GM18867 (cell line): ENCODE measurements around the gene KCNT1.

Source experiments
- ATAC-seq: cut with Tn5 transposase; IDR thresholded peaks from one replicate; pipeline ENCODE4 v1.9.1; 2021; ENCODE audit warnings: mild to moderate bottlenecking, moderate library complexity; ENCODE audit not compliant: unreplicated experiment

The KCNT1 gene

DNA sequence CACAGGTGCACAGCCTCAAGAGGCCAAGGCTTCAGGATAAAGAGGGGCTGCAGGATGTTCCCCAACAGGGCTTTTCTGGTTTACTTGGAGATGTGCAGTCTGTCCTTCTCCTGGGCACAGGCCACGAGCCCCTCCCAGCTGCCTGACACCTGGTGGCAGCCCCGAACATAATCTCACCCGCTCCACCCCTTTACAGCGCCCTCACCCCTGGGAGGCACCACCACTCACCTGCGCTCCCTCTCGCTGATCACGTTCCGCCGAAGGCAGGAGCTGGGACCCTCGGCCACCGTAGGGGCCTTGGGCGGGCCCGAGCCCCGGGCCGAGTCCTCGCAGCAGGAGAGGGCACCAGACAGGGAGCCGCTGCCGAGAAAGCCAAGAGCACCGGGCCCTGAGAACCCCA, 3.2 kb upstream of the KCNT1 start:
- ATAC-seq: no peak

DNA sequence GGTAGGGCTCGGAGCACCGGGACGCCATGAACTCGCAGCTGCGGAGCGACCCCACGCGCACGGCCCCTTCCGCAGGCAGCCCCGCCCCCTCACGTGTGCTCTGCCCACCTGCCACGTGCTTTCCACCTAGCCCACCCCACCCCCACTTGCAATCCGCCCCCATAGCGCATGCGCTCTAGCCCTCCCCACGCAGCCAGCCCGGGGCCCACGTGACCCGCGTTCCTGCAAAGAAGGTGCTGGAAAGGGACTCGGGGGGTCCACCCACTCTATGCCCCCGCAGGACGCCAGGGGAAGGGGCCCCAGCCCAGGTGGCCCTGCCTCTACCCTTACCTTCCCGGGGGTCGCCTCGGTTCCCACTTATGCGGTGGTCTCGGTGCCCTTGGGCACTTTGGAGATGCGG, 2.5 kb upstream of the KCNT1 start, which contains the start of gene SOHLH1:
Gene SOHLH1 (minus strand): TSS at position 42 of the 400 bp plus-strand sequence. CDS start 14 bp downstream, at position 28.
- ATAC-seq: no peak

DNA sequence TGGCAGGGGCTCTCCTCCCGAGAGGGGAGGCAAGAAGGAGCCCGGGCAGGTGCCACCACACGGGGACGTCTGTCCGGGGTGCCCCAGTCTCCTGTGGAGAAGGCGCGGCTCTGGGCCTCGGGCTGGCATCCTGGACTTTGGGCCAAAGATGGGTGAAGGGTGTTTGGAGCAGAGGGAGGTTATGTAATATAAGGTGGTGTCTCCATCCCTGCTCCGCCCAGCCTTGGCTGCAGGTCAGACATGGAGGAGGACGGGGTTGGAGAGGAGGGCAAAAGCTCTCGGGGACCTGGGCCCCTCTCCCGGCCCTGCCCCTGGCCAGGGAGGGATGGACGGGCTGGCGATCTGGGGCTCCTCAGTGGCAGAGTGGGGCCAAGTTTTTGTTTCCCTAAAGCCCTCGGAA, 1.5 kb upstream of the KCNT1 start:
- no peak for ATAC-seq

DNA sequence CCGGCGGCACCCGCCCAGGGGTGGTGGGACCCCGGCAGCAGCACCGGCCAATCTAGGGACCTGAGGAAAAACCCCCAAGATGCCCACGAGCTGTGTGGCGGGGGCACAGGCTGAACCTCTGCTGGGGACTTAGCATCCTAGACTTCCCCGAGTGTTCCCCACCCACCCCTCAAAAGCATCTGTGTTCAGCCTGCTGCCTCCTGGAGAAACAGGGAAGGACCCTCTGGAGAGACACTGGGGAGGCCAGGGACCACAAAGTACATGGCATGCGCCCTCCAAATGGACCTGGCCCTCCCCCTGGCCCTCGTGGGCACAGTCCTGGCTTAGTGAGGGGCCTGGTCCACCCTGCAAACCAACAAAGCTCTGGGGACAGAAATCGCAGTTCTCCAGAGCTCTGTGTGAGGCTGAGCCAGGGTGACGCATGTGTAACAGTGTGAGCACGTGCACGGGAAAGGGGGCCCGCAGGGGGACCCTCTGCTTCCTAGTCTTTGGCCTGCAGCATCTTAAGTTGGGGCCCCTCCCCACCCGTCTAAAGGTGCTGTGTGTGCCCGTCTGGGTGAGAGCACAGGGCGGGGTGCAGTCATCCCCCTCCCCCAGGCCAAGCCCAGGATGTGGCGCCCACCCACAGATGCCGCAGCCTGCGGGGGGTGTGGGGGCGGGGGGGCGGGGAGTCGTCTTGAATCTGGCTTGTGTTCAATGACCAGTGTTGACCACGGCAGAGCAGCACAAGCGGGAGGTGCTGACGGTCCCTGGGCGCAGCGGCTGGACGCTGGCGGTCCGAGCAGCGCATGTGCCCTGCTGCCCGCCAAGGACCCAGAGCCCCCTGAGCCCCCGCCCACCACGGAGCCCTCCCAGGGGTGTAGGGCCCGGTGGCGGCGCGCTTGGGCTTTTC, 672 bp upstream of the KCNT1 start:
- ATAC-seq: no peak

DNA sequence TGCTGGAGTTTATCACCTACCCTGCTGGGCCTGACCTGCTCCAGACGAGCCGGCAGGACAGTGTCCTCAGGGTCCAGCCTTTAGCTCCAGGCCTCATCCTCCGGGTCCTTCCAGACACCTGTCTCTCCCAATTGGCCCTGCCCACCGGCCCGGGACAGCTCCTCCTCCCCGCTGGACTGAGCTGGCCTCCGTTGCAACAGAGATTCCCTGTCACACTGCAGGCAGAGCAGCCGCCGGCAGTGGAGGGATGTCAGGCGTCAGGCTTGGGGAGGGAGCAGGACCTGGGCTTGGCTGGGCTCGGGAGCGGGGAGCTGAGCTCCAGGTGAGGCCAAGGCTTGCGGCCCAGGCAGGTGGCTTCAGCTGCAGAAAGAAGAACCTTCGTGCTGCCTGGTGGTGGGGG, 1.7 kb downstream of the KCNT1 start:
- ATAC-seq: no peak

DNA sequence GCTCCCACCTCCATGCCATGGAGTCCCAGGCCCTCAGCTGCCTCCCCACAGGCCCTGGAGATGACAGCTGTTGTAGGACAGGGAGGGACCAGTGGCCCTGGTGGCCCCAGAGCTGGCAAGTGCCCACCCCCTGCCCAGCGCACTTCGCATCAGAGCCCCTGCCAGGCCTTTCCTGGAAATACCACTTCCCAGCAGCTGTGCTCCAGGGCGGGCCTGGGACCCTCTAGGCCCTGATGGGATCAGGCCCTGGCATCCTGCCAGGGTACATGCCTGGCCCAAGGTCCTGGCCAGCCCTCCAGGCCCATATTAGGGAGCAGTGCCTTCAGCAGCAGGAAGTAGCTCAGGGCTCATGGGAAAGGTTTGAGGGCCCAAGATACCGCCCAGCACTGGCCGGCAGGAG, 2.5 kb downstream of the KCNT1 start:
- no peak for ATAC-seq

DNA sequence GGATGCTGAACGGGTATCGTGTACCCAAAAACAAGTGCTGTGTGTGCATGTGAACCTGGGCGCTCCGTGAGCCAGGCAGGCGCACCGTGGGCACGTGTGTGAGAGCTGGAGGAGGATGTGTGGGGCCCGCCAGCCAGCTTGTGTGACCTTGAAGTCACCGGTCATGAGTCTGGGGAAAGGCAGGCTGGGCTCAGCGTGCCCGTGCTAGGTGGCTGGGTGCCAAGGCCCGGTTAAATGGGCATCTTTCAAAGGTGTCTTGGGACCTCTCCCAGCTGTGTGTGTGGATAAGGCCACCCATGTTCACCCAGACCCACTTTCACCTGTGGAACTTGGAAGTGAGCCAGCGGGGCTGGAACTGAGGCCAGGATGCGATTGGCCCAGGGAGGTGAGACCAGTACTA, 3.4 kb downstream of the KCNT1 start:
- no peak for ATAC-seq

DNA sequence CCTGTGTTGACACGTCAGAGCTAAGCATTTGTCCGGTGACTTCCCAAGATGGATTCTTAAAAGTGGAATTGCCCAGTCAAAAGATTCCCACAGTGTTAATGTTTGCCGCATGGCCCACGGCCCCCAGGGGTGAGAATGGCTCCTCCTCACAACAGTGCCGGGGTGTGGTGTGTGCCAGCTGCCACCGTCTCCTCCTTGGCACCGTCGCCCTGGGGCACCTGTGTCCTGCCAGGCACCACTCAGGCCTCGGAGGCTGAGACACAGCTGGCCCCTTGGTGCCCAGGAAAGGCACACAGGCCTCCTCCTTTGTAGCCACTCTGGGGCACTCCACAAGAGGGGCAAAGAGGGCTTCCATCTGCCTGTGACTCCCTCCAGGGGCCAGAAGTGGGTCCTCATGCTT, 4.3 kb downstream of the KCNT1 start:
- ATAC-seq: no peak

DNA sequence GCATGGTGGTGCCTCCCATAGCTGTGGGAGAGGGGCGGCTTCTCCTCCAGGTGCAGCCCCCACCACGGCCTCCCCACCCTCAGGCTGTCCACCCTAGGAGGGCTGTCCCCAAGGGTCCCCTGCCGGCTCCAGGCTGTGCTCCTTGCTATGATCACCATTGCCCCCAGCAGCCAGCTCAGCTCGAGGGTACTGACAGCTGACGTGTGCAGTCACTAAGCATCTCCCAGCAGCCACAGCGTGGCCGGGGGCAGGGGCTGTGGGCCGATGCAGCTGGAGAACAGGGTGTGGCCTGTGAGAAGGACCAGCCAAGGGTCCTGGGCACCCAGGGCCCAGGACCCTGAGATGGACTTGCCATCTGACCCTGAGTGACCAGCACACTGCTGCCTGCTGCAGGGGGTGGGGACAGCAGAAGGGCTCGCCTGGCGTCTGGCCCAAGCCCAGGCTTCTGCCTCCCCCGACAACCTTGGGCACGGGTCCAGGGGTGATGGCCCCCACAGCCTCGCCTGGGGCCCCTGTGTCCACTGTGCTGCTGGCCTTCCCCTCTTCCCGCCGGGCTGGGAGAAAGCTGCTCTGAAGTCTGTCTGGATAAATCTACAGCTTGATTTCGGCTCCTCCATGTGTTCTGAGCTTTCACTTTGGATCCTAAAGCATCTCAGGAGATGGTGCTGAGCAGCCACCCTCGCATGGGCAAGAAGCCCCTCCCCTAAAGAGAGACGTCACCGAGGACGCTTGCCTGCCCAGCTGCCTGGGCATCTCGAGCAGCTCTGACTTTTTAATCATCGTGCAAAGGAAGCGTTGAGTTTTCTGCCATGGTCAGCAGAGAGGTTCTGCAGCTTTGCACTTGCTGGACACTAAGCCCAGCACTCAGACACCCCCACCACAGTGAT, 5.5 kb downstream of the KCNT1 start:
- ATAC-seq: no peak

DNA sequence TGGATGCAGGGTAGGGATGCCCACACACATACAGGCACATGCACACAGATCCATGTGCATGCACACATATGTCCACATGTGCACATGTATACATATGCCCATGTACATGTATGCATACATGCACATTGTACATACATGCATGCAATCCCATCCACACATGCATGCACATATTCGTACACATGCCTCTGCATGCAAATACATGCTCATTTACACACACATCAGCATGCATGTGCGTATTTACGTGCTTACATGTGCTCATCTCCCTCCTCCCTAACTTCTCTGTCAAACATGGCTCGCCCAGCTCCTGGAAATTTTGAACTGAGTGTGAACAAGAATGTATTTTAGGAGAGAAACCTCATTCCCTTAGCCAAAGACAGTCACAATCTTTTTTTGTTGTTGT, 6.2 kb downstream of the KCNT1 start:
- no peak for ATAC-seq

DNA sequence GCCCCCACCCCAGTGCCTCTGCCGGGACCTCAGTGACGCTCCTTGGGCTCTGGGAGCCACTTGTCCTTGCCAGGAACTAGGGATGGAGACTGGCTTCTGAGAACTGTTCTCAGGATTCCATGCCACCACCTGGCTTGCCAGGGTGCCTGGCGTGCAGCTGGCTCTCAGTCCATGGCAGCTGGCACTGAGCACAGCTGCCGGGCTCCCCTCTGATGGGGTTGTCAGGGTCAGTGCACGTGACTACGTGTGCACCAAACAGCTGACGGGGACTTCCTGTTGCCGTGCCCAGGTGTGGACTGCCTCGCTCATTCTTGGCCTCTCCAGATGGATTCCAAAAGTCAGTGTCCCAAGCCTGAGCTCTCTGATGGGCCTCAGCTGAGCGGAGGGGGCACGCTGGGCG, 9.4 kb downstream of the KCNT1 start:
- no peak for ATAC-seq

DNA sequence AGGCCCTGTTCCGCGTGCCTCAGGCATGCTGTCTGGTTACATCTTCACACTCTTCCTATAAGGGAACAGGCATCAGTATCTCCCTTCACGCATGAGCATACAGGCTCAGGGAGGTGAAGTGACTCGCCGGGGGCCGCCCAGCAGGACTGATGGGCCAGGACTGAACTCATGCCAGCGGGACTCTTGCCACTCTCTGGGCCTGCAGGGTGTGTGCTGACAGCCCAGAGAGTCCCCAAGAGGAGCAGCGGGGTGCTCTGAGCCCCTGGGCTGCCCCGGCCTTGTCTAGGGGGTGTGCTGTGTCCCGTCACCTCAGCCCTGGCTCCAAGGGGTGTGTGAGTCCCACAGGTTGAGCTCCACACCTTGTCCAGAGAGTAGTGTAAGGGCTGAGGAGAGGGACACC, 9.9 kb downstream of the KCNT1 start:
- ATAC-seq: no peak

DNA sequence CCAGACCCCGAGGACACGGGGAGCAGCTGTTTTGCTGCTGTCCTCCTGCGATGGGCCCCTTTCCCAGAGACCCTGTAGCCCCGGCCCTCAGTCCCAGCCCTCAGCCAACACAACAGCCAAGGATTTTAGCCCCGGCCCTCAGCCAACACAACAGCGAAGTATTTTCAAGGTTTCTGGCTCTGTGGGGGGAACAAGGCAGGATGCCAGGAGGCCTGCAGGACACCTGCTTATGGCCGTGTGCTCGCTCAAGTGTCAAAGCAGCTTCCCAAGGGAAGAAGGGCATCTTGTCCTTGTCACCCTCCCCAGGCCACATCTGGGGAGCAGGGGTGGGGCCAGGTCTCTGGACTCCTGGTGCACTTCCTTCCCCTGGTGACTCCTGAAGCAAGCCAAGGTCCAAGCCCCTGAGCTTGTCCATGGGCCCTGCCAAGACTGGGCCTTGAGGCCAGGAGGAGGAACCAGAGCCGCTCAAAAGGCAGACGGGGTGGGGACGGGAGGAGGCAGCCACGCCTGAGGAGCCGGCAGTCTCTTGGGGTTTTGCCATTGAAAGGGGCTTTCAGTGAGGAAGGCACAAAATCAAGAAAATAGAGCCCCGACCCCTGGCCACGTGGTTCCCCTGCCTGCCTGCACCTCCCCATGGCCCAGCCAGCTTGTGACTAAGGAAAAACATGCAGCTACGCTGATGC, 10.8 kb downstream of the KCNT1 start:
- no peak for ATAC-seq

DNA sequence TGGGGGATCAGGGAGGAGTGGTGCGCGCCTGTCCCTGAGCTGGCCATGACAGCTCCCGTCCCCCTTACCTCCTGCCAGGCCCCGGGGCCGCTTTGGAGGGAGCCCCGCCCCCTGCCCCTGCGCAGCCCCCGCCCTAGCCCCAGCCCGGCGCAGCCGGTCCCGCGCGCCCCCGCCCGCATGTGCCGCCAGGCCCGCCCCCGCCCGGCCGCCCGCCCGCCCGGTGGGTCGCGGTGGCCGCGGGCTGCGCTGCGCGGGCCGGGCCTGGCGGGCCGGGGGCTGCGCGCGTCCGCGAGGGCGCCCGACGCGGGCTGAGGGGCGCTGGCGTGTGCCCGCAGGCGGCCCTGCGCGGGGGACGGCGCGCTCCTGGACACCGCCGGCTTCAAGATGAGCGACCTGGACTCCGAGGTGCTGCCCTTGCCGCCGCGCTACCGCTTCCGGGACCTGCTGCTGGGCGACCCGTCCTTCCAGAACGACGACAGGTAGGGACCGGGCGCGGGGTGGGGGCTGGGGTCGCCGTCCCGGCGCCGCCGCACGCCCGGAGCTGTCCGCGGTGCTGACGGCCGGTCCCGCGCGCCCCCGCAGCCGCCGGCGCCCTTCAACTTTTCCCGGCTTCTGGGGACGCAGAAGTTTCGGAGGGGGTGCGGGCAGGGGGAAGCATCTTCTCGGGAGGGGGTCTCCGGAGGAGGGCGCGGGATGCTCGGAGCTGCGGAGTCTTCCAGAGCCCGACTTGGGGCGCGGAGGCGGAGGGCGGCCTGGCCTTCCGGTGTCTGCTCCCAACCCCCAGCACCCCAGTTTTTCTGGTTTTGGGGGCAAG, 12.5 kb downstream of the KCNT1 start:
- no peak for ATAC-seq

DNA sequence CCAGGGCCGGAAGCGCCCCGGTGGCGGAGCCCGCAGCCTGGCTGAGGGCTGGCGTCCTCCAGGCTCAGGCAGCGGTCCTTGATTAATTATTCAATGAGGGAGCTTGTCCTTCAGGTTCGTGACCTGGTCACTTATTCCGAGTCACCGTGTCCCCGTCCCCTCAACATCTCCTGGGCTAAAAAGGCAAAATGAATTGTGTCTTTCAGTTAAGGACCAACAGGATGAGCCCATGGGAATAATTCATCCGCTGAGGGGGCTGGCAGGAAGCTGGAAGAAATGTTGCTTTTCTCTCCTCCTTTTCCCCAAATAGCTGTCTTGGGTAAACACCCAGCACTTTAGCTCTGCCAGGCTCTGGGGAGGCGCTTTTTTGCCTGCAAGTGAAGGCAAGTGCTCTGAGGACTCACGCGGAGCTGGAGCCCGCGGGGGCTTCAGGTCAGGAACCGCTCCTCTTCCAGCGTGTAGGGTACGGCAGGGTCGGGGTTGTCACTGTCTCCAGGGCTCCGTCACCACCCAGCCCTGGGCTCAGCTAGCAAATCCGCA, 13.1 kb downstream of the KCNT1 start:
- ATAC-seq: no peak

DNA sequence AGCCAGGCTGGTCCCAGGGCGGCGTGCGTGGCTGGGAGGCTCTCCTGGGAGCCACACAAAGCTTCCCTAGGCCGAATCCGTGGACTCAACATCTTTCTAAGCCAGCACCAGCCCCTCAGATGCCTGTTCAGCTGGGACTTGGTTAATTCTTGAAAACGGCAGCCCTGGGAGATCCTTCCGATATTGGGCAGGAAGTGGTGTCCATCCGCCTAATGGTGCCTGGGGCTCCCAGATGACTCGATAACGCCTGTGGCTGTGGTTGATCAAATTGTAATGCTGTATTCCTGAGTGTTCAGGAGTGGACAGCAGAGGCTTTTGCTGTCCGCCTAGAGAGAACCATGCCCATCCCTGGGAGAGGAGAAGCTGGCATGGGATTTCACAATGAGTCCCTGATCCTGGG, 14.1 kb downstream of the KCNT1 start:
- ATAC-seq: no peak

DNA sequence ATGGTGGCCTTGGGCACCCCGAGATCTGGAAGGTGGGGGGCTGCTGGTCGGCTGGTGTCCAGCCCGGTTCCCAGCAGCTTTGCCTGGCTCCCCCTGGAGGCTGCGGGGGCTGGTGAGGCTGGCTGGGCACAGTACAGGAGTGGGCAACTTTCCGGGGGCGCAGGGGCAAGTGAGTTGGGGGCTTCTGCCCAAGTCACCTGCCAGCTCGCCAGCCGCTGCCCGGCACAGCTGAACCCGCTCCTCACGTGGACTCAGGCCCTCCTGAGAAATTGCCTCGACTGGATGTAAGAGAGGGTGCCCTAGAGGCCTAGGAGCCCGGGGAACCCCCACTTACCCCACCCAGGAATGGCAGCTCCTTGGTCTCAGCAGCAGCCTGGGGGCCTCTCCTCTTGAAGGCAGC, 15.4 kb downstream of the KCNT1 start:
- ATAC-seq: no peak

DNA sequence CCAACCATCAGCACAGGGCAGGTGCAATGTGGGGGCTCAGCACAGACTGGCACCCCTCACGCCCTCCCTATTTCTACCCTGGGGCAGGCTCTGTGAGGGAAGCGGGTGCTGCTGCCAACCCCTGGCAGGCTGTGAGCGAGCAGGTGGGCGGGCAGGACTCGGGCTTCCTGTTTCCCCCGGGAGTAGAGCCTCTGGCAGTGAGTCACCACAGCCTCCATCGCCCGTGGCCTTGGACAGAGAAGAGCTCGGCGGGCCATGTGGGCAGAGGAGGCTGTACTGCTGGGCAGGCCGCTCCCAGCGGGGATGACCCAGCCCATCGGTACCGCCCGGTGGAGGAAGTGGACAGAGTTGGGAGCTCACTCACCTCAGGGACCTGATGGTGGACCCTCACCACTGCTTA, 16.6 kb downstream of the KCNT1 start:
- ATAC-seq: no peak

DNA sequence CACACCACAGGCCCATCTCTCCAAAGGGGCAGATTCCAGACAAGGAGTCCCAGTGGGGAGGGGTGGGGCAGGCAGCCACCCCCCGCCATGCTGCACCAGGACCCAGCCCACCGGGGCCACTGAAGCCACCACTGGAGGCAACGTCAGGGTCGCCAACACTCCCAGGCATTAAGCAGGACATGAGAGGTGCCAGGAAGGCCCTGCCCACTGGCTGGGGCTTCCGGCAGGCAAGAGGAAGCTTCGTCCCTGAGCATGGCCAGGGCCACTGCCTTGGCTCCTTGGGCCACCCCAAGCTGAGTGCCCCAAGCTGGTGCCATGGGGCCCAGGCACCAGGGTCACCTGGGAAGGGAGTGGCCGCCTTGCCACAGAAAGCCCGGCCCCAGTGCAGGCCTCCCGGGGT, 17.5 kb downstream of the KCNT1 start:
- ATAC-seq: no peak

DNA sequence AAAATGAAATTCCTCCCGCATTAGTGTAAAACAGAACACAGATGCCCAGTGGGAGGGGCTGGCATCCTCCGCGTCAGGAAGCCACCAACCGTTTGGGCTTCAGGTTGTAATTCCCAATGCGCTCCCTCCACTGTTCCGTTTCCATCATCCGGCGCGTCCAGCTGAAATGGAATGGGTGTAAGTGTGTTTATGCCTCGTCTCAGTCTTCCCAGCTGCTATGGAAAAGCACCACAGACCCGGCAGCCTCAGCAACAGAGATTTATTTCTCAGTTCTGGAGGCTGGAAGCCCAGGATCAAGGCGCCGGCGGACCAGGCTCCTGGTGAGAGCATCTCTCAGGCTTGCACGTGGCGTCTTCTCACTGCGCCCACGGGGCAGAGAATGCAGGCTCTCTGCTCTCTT, 20.4 kb downstream of the KCNT1 start:
- no peak for ATAC-seq
